NCI-H1417 (cell line): ENCODE measurements around the gene PIGL.
A peak's percentile ranks its signal among the peaks of the same experiment; 100 is the strongest.
"Not testable (repeated sequence)": the region's sequence is repeated elsewhere in the genome, so short reads cannot be mapped to it uniquely, and the experiment has no call there.

Experiments used
- DNase-seq, 3 experiments: peaks; one replicate each; lab custom pipeline; 2025; lab: John Stamatoyannopoulos, UW

The PIGL gene

GRCh38 chr17:16312061-16312460 lies 95.1 kb downstream of the PIGL start:
- not testable (repeated sequence) for DNase-seq

DNA sequence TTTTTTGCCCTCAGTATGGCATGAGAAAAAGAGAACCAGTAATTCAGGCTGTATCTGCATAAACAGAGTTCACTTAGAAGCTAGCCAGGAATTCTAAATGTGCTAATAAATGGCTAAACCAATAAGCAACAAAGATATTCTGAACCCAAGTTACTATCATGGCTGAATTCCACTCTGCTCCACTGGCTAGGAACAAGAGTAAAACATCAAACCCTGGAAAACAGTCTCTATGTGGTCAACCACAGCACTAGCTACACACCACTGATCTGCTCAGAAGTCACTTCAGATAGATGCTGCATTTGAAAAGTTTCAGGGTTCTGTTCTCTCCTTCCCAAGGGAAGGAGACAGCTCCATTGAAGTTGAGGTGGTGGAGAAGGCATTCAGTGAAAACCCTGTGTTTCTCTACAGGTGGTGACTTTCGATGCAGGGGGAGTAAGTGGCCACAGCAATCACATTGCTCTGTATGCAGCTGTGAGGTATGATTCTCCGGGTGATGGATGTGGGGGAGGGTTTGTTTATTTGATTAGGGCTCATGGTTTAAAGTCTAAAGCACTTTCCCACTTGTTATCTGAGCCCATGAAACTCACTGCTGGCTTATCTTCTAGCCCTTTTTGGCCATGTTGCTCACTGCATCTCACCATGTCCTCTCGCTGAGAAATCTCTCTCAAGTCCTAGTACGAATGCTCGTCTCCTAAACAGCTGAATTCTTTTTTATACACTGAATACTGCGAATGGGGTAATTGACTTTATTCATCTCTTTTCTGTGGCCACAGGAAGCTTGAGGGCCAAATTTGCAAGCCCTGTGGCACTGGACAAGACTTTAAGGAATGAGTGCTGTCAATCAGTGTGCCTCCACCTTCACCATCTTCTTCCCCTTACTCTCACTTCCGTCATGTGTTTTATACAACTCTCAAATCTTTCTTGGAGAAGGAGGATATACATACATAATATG lies 96.4 kb downstream of the PIGL start:
- peak in 1 of 3 experiments; percentile 40 for DNase-seq

GRCh38 chr17:16314189-16314588 lies 97.2 kb downstream of the PIGL start:
- DNase-seq: no peak

- DNase-seq: no peak
Observed at GRCh38 chr17:16314859-16315258, 97.8 kb downstream of the PIGL start.

DNA sequence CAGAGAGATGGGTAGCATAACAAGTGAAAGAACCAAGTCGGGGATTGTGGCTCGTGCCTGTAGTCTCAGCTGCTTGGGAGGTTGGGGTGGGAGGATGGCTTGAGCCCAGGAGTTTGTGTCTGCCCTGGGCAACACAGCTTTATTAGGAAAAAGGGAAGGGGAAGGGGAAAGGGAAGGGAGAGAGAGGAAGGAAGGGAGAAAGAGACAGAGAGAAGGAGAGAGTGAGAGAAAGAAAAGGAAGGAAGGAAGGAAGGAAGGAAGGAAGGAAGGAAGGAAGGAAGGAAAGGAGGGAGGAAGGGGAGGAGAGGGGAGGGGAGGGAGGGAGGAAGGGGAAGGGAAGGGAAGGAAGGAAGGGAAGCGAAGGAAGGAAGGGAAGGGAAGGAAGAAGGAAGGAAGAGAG lies 103.0 kb downstream of the PIGL start:
- DNase-seq: no peak

GRCh38 chr17:16322636-16323035 lies 105.6 kb downstream of the PIGL start:
- DNase-seq: no peak

- DNase-seq: no peak
Observed at GRCh38 chr17:16325964-16326363, 109.0 kb downstream of the PIGL start.

- no peak for DNase-seq
Observed at GRCh38 chr17:16327018-16327417, 110.0 kb downstream of the PIGL start.

- peak in 2 of 3 experiments; percentile 4 to 87 for DNase-seq
Observed at GRCh38 chr17:16328997-16329396, 112.0 kb downstream of the PIGL start.

DNA sequence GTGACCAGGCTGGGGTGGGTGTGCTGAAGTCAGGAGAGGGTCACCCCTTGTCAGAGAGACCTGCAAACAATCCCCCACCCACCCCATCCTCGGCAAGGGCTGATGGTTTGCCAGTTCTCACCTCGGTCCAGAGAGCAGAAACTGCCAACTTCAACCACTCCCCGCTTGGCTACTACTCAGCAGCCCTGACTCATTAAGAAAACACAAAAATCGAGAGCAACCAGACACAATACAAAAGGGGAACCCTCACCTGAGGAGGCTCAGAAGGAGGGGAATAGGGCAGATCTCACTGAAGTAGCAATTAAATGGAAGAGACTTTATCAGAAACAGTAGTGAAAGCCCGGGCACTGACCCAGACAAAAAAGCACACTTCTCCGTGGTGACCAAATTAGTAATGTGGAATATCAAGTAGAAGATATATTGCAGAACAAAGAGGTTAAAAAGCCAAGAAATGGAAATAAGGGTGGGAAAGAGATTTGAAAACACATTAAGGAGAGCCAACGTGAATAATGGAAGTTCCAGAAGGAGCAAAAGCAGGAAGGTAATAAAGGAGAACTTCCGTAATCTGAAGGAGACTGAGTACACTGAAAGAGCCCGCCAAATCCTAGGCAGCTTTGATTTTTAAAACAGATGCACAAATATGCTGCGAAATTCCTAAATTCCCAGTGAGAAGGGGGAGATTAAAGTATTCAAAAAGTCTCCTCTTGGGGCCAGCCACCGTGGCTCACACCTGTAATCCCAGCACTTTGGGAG lies 112.7 kb downstream of the PIGL start:
- DNase-seq: peak in 1 of 3 experiments; percentile 12

- no peak for DNase-seq
Observed at GRCh38 chr17:16338391-16338790, 121.4 kb downstream of the PIGL start.

DNA sequence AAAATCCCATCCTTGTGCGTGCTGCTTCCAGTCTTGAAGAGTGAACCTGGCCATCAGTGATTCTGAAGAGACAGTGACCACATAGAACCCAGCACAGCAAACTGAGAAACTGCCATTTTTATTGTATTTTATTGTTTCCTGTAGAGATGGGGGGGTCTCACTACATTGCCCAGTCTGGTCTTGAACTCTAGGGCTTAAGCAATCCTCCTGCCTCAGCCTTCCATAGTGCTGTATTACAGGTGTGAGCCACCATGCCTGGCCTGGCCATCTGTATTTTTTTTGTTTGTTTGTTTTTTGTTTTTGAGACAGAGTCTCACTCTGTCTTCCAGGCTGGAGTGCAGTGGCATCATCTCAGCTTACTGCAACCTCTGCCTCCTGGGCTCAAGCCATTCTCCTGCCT lies 122.4 kb downstream of the PIGL start:
- no peak for DNase-seq

DNA sequence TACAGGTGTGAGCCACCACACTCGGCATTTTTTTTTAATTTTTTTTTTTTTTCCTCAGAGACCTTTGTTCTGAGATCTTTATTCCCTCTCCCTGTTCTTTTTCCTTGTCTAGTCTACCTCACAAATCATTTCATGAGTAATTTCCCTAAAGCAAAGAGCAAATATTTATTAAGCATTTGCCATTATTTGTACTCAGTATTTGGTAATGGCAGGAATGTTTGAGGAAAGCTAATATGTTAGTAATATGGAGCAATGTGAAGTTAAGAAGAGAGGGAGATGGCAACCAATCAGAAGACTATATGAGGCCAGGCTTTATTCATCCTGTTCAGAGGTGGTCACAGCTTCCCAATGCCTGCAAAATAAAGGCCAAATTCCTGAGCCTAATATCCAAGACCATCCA lies 122.9 kb downstream of the PIGL start:
- no peak for DNase-seq

GRCh38 chr17:16342979-16343378 lies 126.0 kb downstream of the PIGL start:
- no peak for DNase-seq

GRCh38 chr17:16343569-16343968 lies 126.6 kb downstream of the PIGL start:
- no peak for DNase-seq

GRCh38 chr17:16345565-16345964 lies 128.6 kb downstream of the PIGL start:
- DNase-seq: no peak

DNA sequence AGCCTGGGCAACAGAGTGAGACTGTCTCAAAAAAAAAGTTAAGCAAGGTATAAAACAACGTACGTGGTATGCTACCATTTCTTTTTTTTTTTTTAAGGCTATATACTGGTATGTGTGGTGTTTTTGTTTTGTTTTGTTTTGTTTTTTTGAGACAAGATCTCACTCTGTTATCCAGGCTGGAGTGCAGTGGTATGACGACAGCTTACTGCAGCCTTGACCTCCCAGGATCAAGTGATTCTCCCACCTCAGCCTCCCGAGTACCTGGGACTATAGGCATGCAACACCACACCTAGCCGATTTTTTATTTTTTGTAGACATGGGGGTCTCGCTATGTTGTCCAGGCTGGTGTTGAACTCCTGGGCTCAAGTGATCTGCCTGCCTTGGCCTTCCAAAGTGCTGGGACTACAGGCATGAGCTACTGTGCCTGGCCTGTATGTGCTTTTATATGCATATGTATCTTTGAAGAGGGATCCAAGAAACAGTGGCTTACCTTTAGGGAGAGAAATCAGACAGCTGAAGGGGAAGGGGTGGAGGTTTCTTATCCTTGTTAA lies 129.8 kb downstream of the PIGL start:
- DNase-seq: no peak

DNA sequence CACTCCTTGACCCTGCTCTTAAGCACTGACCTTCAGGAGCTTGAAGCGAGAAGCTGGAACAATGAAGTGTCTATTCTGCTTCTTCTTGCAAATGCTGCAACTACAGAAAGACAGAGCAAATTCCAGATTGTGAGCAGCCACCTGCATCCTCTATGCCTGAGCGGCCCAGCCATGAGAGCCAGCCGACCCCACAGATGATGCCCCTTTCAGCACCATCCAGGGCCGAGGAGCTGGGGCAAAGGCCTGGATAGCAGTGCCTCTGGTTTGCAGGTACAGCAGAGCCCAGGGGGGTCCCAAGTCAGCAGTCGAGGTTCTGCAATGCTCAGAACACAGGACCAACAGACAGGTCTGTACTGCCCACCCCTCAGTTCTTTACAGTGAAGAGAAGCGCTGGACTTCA lies 131.6 kb downstream of the PIGL start:
- no peak for DNase-seq

DNA sequence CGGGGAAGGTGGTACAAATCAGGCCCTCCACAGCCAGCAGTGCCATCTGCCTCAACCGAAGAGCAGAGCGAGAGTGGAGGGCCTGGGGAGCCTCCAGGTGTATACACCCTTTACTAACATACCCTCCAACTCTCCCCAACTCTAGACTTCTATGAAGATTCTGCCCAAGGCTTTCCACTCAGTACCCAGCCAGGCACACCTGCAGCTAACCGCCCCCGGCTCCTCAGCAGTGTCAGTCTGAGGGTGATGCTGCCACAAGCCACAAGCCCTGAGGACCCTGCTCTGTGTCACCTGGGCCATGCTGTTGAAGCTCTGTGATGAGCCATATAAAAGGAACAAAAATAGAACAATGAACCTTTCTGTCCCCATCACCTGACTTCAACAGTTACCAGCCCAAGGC lies 132.4 kb downstream of the PIGL start:
- no peak for DNase-seq

DNA sequence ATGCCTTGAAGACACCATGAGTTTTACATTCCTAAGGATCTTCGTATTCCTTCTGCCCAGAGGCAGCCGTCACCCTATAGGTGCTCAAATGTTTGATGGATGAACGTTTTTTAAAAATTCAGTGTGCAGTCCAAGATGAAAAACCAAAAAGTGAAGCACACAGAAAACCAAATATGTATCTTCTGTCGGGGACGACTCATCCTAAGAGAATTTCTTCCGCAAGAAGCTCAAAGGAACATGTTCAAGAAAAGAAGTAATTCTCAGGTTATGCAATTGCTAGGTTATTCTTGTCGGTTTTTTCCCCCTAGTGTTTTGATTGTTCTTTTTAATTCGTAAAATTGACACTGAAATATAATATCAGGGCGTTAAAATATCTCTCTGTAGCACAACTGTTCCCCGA lies 134.8 kb downstream of the PIGL start:
- no peak for DNase-seq

DNA sequence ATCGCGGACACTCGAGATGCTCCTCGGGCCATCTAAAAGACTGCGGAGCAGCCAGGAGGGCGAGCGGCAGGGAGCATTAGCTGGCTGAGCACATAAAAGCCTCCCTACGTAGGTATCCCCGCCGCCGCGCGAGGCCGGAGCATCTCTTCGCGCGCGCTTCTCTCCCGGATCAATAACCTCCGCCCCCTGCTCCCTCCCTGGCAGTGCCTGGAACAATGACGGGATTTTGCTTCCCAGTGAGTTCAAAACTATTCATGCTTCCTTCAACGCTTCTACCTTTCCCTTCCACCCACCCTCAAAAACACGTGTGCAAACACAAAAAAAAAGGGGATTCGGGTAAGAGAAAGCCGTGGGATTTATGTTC lies 135.3 kb downstream of the PIGL start:
- peak; percentile 56 to 88 (median 83) for DNase-seq

DNA sequence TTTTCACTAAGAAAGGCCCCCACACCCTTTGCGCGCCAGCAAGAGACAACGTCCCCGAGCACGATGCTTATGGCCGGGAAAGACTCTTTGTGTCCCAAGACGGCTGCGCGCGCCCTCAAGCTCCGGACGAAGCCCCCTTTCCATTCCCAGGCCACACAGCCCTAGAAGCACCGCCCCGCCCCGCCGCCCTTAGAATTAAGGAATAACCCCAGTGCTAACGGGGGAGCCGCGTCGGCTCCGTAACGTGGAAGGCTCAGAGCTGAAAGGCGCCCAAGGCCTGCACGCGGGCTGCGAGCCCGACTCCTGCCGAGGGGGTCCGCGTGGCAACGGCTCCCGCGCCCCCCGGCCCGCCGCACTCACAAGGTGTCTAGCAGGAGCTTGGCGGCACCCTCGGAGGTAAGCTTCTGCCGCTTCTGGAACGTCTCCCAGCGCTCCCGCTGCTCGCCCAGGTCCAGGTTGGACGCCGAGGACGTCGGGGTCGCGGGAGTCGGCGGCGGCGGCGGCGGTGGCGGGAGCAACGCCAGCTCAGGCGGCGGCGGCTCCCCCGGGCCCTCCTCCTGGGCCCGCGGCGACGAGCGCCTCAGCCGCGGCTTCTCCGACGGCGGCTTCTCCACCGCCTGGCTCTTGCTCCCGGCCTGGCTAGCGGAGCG lies 135.8 kb downstream of the PIGL start:
- peak; percentile 34 to 88 (median 84) for DNase-seq
